Measurements from ENCODE around the gene ST7.

GRCh38 chr7:117237646-117238045 is 284.3 kb downstream of the ST7 start:
- TF ChIP-seq CTCF (conservative IDR thresholded peaks at IDR 0.05 in 1 of 2, IDR thresholded peaks at IDR 0.05 in 1 of 2; ENCODE audit: low read depth in 1 of 2, low read length in 2 of 2) = no peak
- TF ChIP-seq EZH2 (IDR thresholded peaks at IDR 0.05; ENCODE audit: low read length, missing control alignments) = no peak

Measured in fibroblast of lung (primary cell).